Measurements from ENCODE around the gene AUH.
A peak's percentile ranks its signal among the peaks of the same experiment; 100 is the strongest.

Gene AUH

GRCh38 chr9:91336786-91337185 is 24.9 kb downstream of the AUH start:
- DNase-seq: no peak

- peak; percentile 38 for DNase-seq
Measured at GRCh38 chr9:91334053-91334452, 27.7 kb downstream of the AUH start.

DNA sequence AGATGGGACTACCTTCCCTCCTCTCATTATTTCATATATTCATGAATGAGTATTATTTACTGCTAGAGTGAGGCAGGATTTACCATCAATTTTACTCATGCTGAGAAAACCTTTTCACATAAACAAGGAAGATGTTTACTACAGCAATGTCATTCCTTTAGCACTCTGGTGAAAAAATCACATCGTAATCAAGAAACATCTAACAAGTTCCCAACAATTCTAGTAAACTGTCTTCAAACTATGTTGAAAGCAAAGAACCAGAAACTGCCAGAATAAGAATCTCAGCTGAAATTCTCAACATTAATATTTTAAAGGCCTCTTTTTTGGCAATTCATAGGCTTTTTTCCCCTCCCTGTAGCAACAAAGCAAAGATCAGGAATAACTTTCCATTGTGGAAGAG is 28.2 kb downstream of the AUH start:
- DNase-seq: no peak

GRCh38 chr9:91332546-91333231 is 29.0 kb downstream of the AUH start:
- no peak for DNase-seq

- no peak for DNase-seq
Measured at GRCh38 chr9:91331849-91332248, 29.9 kb downstream of the AUH start.

- DNase-seq: no peak
Measured at GRCh38 chr9:91328186-91328585, 33.5 kb downstream of the AUH start.

DNA sequence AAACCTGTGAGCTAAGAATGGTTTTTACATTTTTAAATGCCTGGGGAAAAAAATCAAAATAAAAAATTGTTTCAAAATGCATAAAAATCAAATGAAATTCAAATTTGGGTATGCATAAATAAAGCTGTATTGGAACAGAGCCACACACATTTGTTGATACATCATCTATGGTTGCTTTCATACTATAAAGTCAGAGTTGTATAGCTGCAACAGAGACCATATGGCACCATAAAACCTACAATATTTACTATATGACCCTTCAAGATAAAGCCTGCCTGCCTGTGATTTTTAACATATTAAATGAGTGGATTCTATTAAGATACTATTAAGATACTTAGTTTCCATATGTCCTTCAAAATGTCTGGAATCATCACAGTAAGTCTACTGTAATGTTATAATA is 40.0 kb downstream of the AUH start:
- DNase-seq: no peak

DNA sequence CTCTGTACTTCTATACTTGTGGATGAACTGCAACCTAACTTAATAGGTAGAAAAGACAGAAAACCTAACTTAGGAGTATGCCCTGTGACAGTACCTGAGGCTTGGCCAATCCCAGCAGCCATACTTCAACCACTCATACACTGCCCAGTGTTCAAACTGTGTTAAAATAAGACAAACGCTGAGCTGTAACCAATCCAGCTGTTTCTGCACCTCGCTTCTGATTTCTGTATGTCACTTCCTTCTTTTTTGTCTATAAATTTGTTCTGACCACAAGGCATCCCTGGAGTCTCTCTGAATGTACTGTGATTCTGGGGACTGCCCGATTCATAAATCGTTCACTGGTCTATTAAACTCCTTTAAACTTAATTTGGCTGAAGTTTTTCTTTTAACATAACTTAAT is 41.4 kb downstream of the AUH start:
- no peak for DNase-seq

DNA sequence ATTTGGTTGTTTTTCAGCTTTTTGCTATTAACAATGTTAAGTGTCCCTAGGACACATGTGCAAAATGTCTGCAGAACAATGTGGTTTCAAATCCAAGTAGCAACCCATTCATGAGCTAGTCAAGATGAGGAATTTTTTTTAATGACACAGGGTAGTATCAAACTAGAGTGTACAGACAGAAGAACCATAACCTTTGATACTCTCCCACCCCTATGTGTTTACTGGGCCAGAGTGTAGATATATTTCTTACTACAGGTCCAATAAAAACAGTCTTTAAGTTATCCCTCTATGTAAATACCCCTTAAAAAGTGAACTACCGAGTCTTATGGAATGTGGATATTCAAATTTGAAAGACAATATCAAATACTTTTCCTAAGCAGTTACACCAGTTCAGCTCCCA is 45.6 kb downstream of the AUH start:
- no peak for DNase-seq

DNA sequence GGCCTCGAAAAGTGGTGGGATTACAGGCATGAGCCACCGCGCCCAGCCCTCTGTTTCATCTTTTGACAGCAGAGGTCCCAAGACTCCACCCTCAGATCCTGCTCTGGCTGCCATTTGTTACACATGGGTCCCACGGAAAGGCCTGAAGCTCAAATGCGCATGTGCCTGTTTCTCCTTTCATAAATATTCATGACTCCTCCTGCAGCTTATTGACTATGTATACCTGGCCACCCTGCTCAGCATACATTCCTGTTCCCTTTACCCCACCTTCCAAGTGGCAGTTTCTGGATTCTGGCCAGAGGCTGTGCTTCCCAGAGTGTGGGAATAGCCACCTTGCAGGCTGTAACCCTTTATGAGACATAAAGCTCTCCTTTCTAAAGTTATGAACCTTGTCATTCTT is 46.5 kb downstream of the AUH start:
- no peak for DNase-seq

- DNase-seq: no peak
Measured at GRCh38 chr9:91312717-91313325, 48.9 kb downstream of the AUH start.

- DNase-seq: no peak
Measured at GRCh38 chr9:91310037-91310436, 51.7 kb downstream of the AUH start.

DNA sequence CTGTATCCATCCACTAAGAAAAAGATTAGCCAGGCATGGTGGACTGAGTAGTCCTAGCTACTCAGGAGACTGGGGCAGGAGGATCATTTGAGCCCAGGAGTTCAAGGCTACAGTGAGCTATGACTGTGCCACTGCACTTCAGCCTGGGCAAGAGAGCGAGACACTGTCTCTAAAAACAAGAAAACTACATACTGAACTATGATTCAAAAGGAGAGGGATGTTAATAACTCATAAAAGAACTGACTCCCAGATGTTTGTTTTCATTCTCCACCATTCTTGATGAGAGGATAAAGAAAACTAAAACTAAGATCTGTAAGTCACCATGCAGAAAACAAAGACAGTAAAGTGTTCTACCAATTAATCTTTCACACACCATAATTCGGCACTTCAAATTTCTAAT is 53.5 kb downstream of the AUH start:
- no peak for DNase-seq

DNA sequence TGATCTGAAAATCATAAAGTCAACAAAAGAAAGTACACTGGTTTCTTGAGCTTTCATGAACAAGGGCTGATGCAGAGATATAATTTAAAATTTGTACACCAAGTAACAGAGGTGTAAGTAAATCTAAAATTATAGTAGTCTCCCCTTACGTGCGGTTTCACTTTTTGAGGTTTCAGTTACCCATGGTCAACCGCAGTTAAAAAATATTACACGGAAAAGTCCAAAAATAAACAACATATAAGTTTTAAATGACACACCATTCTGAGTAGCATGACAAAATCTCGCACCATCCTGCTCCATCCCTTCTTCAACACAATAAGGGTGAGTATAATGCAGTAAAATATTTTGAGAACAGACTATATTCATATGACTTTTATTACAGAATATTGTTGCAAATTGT is 54.4 kb downstream of the AUH start:
- no peak for DNase-seq

DNA sequence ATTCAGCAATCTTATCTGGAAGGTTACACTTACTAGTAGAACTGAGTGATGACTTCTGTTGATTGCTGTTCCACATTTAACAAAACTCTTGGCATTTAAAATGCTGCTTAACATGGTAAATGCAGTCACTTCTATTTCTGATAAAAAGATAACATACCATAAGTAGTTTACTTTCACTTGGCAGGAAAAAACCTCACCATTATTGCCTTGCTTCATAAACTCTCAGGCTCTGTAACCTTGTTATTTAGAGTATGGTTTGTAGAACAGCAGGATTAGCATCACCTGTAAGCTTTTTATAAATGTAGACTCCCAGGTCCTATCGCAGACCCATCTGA is 55.5 kb downstream of the AUH start:
- no peak for DNase-seq

DNA sequence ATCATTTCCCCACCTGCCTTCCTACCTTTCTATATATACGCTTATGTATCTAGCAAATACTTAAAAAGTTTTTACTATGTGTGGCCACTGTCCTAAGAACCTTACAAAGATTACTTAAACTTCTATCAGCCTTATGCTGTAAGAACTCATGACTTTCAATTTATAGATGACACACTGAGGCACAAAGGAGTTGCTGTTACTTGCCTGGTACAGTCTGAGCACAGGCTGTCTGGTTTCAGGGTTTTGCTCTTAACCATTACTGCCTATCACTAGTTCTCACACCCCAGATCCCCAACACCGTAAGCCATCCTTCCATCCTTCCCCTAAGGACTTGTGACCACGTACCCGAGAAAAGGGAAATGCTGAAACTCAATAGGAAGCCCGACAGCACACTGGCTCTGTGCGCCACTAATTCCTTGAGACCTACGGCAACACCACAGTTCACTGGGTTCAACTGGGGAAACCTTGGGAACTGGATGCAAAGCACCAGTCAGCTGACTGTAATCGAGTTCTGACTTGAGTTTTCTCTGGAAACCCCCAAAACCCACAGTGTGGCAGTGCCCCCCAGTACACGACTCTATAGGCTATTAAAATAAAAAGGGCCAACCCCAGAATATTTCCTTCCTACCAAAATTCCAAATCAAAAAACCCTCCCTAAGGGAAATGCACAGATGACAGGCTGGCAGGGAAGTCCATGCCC is 56.0 kb downstream of the AUH start:
- DNase-seq: no peak

DNA sequence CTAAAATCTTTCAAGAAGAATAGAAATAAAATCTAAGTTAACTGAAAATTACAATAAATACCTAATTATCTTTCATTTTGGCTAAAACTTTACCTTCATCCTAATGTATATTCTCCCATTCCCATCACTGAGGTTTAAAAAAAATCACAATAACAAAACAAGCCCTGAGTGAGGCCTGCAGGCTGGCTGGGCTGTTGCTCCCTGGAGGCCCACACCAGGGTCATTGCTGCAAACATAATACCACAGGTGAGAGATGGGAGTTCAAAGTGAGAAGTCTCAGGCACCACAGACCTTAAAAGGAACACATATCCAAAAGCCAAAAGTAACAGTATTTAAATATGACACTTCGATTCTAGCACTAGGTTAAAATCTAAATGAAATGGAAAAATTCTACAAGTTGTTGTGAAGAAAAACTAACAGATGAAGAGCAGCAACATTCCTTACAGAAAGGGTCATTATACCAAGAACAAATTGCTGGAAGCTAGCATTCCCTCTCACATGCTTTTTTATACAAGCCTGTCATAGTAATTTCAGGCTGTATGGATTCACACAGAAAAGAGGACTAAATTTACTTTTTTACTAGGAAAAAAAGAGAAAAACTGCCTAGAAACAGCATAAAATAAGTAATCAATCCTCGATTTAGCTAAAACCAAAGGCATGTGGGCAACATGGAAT is 57.8 kb downstream of the AUH start:
- no peak for DNase-seq

- peak; percentile 69 for DNase-seq
Measured at GRCh38 chr9:91302831-91303230, 58.9 kb downstream of the AUH start.

- peak; percentile 34 for DNase-seq
Measured at GRCh38 chr9:91301161-91301560, 60.6 kb downstream of the AUH start.

- no peak for DNase-seq
Measured at GRCh38 chr9:91298311-91298710, 63.4 kb downstream of the AUH start.

GRCh38 chr9:91297306-91297705 is 64.4 kb downstream of the AUH start:
- no peak for DNase-seq

DNA sequence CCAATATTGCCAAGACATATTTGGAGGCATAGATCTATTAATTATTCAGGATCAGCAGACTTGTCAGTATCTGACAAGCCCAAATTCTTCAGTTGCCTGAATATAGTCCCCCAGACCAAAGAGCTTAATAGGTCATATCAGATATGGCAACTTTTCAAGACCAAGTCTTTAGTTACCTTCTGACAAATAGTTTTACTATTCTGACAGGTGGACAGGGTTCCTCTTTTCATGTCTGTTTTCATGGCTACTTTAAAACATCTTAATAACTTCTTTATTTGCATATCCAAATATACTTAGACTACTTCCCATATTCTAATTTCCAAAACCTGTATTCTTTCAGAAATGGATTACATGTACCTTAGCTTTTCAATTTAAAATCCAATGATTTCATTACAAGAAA is 65.4 kb downstream of the AUH start:
- no peak for DNase-seq

- DNase-seq: no peak
Measured at GRCh38 chr9:91295357-91295756, 66.4 kb downstream of the AUH start.

GRCh38 chr9:91291866-91292265 is 69.9 kb downstream of the AUH start:
- DNase-seq: peak; percentile 32
